Activated CD8-positive, alpha-beta memory T cell treated with anti-CD3 and anti-CD28 coated beads, Interleukin-2, amount 50 U/mL, for 24 hours (primary cell): ENCODE measurements around the gene KLHDC4.
"Not testable (repeated sequence)": the region's sequence is repeated elsewhere in the genome, so short reads cannot be mapped to it uniquely, and the experiment has no call there.

Source experiments
- DNase-seq: peaks from one replicate; pipeline ENCODE4 v3.0.0-alpha.2; 2020; ENCODE audit errors: extremely low read depth

The KLHDC4 gene

DNA sequence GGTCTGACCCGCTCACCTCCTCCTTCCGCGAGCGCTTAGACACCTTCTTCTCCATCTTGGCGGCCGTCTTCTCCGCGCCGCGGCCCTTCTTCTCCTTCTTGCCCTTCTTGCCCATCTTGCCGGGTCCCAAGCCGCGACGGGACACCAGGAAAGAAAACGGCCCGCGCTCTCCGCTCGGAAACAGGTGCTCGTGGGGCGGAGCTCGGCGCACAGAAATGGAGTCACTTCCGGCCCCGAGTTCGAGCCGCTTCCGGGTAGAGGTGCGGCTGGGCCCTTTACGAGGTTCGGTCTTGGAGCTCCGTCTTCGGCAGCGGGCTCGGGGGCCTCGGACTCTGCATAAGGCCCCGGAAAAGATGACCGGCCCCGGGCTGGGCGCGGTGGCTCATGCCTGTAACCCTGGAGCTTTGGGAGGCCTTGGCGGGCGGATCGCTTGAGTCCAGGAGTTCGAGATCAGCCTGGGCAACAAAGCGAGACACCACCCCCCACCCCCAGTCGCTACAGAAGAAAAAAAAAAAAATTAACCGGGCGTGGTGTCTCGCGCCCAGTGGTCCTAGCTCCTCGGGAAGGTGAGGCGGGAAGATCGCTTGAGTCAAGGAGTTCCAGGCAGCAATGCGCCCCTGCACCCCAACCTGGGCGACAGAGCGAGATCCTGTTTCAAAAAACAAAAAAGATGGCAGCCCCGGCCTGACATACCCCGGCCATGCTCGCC, at the start of gene KLHDC4:
Gene KLHDC4 (minus strand): TSS at position 211 of the 709 bp plus-strand sequence. CDS start 96 bp downstream, at position 115.
- DNase-seq: peak; percentile 77

DNA sequence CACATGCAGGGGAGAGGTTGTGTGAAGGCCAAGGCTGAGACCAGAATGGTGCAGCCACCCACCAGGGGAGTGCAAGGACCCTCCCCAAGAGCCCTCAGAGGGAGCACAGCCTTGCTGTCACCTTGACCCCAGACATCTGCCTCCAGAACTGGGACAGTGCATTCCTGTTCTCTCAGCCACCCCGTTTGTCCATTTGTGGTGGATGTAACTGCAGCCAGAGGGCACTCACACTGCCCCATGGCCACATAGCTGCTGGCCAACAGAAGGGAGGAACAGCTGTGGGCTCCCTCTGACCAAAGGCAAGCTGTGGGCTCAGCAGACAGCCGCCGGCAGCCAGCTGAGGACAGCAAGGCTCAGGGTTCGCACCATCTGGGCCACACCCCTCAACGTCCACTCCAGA, 49.8 kb upstream of the KLHDC4 start:
- no peak for DNase-seq

DNA sequence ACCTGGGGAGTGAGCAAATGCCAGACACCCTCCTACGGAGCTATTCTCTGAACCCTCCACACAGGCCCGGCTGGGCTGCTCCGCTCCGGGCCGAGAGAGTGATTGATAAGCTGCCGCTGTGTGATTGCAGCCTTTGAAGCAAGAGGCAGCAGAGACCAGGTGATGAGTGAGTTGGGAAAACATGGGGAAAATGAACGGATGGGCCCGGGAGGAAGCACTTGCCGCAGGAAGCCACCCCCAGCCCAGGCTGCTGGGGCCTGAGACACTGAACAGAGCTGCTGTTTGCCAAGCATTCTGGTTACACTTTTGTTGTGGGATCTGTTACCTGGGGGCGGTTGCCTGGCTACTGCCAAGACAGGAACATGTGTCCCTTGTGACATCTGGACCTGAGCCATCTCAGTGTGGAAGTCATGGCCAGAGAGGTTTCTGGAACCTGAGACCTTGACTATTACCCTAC, 46.4 kb upstream of the KLHDC4 start:
- no peak for DNase-seq

DNA sequence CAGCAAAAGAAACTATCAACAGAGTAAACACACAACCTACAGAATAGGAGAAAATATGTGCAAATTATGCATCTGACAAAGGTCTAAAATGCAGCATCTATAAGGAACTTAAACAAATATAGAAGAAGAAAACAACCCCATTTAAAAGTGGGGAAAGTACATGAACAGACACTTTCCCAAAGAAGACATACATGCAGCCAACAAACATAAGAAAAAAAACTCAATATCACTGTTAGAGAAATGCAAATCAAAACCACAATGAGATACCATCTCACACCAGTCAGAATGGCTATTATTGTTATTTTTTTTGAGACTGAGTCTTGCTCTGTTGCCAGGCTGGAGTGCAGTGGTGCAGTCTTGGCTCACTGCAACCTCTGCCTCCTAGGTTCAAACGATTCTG, 45.7 kb upstream of the KLHDC4 start:
- not testable (repeated sequence) for DNase-seq

DNA sequence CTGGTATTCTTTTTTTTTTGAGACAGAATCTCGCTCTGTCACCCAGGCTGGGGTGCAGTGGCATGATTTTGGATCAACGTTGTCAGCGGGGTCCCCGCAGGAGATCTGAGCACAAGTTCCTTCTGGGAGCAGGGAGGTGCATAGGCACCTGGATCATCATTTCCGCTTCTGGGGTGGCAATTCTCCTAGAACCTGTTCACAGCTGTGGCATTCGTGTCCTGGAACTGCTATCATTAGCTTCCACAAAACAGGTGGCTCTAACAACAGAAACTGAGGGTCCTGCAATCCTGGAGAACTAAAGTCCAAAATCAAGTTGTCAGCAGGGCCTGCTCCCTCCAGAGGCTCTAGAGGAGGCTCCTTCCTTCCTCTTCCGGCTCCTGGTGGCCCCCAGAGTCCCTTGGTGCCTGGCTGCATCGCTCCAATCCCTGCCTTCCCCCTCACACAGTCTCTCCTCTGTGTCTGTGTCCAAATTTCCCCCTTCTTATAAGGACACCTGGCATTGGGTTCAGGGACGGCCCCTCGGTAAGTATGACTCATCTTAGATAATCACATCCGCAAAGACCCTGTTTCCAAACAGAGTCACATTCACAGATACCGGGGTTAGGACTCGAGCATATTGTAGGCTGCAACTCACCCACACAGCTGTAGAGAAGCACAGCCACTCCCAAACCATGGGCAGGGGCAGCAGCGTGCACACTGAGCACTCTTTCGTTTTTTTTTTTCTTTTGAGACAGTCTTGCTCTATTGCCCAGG, 43.5 kb upstream of the KLHDC4 start:
- no peak for DNase-seq

DNA sequence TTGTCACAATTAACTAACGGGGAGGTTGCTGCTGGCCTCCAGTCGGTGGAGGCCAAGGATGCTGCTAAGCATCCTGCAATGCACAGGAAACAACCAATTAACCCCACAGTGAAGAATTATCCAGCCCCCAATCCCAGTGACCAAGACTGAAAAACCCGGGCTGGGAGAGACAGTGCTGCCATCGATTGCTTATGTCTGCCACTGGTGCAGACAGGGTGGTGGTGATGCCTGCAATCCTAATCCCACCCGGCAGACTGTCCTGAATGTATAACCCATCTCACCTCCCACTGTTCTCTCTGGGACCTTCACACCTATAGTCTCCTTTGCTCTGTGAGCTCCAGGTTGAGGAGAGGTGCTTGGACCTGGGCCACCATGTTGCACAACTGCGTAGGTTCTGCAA, 42.3 kb upstream of the KLHDC4 start:
- DNase-seq: no peak

DNA sequence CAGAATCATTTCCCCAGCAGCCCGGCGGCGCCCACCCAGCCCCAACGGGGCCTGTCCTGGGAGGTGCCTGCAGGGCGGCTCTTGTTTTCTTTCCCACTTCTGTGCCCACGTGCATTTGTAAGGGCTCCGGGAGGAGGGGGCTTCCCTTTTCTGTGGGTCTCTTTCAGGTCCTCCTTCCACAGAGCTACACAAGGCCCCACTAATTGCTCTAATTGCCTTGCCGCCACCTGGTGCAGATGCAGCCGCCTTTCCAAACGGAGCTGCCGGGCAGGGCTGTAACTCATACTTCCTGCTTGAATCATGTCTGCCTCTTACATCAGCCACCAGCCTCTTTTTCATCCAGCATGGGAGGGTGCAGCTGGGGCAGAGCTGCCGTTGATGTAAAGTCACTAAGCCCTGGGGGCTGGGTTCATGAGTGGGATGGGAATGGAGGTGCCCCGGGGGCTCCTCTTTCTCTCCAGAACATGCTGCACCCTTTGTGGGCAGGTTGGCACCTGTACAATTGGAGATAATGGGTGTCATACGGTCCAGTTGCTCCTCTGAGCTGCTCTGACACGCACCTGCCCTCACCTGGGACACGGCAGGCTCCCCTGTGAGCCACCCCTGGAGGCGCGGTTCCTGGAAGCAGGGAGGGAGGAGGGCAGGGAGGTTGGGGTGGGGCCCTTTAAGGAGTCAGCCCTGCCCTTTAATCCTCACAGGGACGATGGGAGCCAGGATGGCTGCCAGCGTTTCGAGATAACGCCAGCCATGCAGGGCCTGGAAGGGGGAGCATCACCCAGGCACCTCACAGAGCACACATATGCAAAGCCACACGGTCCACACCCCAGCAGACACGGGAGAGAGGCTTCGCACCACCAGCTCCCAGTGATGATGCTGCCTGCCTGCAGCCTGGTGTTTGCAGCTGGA, 41.1 kb upstream of the KLHDC4 start:
- no peak for DNase-seq

DNA sequence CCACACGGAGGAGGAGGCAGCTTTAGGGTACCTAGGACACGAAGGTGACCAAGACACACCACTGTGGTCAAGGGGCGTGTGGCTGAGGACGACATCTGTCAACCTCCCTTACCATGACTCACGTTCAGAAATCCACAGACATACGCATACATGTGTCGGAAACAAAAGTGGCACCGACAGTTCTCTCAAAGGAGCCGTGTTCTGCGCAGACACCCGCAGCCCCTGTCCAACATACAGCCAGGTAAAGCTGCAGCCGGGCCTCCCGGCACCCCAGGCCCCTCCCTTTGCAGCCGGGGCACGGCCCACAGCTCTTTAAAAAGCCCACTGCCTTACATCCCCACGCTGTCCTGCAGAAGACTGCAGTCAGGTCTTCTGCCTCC, 40.5 kb upstream of the KLHDC4 start:
- no peak for DNase-seq

DNA sequence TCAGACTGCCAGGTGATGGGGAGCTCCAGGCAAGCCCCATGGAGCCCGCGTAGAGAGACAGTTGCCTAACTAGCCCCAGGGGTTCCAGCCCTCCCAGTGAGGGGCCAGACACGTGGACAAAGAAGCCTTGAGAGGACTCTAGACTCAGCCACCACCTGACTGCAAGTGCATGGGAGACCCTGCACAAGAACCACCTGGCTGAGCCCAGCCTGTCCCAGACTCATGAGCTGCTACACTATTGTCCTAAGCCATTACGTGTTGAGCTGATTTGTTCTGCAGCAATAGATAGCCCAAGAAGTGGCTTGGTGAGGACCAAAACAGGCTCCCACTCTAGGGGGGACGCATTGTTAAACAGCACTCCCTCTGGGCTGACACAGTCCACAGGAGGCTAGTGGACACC, 37.6 kb upstream of the KLHDC4 start:
- no peak for DNase-seq

DNA sequence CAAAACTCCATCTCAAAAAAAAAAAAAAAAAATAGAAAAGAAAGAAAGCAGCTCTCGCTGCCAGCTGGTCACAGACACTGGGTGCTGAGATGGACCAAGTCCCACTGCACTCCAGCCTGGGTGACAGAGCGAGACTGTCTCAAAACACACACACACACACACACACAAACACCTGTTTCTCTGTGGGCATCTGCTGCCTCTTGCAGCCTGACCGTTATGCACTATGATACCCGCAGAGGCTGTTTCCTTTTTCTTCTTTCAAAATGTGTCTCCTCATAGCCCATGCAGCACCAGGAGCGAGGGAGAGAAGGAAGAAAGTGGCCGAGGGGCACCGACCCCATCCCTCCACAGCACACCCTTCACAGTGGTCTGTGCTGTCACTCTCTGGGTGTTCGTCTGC, 36.9 kb upstream of the KLHDC4 start:
- no peak for DNase-seq

DNA sequence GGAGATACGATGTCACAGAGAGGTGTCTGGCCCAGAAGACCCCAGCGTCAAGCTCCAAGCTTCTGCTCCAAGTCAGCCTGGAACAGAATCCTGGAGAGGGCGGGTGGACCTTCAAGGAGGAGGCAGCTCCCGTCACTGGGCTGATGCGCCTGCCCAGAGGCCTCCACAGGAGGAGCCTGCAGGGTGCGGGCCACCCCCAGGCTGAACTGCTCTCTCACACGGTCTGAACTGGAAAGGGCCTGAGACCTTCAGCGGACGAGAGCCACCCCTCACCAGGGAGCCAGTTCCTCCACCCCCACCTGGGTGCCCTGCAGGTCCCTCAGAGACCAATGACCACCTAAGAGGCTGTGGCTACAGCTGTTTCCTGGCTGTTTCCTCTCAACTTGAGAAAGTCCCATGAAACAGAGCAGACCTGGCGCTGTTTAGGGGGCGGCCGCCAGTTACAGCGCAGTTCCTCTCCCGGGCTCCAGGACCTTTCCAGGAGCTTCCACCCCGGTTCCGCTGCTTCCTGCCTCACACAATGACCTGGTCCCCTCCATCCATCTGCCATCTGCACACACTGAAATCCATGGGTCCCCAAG, 36.0 kb upstream of the KLHDC4 start:
- no peak for DNase-seq

DNA sequence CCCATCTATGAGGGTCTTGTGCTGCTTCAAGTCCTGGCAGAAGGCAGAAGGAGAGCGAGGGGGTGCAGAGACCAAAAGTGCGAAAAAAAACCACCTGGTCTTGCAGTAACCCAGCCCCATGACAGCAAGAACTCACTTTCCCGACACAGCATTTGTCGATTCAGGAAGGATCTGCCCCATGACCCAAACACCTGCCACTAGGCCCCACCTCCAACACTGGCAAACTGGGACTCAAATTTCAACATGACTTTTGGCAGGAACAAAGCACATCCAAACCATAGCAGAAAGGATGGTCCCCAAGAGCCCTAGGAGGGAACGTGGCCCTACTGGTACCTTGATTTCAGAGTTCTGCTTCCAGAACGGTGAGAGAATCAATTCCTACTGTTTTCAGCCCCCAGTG, 34.7 kb upstream of the KLHDC4 start:
- no peak for DNase-seq

DNA sequence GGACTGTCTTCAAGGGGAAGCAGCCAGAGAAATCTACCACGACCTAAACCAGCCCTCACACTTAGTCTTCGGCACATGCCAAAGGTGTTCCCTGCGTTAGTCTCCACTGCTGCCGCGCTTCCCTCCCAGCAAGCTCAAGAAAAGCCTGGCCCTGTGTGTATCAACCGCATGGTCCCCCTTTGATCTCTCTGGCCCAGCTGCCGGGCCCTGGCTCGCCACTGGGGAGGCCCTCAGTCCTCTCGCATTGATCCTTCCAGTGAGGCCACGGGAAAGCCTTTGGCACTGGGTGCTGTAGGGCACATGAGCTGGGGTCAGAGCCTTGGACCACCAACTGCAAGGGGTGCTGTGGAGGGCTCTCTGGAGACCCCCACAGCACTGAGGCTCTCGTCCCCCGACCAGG, 29.6 kb upstream of the KLHDC4 start:
- DNase-seq: no peak

DNA sequence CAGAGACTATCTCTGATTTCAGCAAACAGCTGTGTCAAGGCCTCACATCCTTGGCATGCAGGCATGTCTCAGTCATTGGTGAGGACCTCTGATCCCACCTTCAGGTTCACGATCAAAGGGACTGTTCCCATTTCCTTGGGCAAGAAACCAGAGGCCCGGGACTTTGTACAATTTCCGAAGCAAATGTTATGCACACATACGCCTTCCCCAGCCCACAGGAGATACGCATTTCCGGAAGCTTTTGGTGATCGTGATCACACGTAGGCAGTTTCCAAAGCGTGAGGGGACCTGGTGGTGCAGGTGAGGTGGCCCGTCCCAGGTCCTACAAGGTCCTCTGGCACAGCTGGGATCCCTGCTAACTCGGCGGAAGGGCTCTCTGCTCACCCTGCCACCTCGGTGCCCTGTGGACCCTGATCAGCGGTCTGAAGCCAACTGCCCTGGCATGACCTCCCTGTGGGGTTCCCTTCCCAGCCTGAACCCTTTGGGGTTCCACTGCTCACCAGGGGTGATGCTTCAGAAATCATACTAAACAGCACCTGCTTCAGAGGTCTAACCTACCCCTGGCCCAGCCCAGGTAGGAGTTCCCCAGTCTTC, 28.8 kb upstream of the KLHDC4 start:
- no peak for DNase-seq

DNA sequence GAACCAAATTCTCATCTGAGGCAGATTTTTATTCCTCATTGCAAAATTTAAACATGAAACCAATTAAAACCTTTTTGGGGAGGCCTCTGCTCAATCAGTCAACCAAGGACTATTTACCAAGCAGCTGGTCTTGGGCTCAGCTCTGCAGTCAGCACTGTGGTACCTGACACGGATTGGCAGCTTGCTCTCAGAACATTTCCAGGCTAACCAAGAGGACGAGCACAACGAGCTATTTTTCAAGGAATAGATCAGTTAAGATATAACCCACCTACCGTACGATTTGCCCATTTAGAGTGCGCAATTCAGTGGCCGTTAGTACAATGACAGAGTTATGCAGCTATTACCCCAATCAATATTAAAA, 26.4 kb upstream of the KLHDC4 start:
- DNase-seq: no peak

DNA sequence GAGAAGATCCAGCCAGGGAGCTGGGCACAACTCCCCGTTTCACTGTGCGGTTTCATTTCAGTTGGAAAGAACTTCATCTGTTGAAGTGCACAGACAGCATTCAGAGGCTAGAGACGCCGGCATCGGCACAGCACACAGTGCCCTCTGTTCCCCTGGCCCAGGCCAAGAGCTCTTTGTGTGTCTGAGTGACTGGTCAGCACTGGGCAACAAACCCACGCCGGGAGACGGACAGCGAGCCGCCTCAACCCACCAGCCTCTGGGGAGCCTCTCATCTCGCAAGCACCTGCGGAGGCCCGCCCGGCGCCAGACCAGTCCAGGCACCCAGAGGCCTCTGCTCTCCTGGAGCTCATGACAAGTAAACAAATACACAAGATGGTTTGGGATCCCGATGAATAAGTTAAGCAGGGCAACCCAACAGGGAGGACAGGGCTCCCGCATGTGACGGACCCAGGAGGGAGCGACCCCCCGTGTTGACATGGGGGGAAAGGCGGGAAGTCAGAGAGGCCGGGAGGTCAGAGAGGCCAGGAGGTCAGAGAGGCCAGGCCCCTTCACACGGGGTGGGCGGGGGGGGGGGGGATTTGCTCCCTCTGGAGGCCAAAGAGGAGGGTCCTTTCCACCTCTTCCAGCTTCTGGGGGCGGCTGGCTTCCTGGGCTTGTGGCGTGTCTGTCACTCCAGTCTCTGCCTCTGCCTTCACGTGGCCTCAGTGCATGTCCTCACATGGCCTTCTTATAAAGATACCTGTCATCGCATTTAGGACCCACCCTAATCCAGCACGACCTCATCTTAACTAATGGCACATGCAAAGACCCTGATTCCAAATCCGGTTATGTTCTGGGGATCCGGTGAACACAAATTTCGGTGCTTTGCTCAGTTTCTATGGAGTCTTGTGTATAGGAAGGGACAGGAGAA, 25.8 kb upstream of the KLHDC4 start:
- DNase-seq: no peak

DNA sequence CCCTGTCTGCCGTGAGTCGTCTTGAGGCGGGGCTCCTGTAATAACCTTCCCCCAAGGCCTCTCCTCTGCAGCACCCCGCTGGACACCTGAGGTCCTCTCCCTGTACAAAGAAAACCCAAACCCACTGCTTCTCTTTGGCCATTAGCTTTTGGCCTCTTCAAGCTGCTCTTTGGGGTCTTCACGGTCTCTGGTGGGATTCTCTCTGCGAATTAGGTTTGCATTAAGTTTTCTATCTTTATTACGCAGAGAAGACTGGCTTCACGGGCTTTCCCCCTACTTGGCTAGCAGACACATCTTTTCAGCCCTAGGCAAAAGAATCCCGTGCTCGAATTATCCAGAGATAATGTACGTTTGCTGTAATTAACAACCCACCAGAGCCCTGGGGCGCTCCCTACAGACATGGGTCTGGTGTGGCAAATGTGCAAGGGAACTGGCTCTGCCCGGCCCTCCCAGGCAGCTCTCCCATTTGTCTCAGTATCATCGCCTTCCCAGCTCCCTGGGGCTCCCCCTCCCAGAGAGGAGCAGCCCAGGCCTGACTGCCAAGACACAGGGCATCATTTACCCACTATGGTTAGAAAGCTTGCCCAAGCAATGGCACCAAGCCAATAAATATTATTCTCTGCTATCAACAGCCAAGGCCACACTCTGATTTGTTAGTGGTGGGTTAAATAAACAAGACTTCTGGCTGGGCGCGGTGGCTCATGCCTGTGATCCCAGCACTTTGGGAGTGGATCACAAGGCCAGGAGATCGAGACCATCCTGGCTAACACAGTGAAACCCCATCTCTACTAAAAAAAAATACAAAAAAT, 24.7 kb upstream of the KLHDC4 start:
- DNase-seq: no peak

DNA sequence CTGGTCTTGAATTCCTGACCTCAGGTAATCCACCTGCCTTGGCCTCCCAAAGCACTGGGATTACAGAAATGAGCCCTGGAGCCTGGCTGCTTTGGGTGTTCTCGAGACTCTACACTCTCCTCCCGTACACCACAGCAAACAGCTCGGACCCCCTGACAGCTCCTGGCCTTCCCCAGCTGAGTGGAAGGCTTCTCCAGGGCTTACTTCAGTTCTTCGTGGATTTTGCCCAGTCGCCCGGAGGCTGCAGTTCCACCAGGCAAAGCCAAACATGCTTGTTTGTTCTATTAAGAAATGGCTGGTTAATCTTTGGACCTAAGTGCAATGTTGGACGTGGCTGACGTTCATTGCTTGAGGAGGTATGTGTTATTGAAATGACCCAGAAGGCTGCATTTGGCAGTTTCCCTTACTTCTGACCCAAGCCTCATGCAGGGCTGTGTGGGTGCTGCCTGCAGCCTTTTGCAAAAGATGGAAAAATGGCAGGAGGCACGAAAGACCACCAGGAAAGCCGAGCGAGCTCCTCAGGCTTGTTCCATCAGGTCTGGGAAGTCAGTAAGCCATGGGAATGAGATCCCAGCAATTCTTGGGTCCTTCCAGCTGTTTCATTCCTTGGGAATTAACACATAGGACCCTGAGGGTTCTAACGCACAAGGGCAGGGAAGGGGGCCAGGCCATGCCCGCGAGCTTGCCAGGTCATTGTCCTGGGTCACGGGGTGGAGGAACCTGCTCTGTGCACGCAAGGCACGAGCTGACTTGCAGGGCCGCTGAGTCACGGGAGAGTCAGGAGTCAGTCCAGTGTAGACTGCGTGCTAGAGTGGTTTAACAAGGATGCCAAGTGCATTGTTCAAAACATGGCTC, 23.9 kb upstream of the KLHDC4 start:
- no peak for DNase-seq
